Inferior parietal cortex (tissue), 1 donor: ENCODE results near the gene TMOD1.

Experiments used
- DNase-seq: peaks from one replicate; pipeline ENCODE4 v3.0.0-alpha.2; 2016; ENCODE audit errors: extremely low spot score

TMOD1 gene

DNA sequence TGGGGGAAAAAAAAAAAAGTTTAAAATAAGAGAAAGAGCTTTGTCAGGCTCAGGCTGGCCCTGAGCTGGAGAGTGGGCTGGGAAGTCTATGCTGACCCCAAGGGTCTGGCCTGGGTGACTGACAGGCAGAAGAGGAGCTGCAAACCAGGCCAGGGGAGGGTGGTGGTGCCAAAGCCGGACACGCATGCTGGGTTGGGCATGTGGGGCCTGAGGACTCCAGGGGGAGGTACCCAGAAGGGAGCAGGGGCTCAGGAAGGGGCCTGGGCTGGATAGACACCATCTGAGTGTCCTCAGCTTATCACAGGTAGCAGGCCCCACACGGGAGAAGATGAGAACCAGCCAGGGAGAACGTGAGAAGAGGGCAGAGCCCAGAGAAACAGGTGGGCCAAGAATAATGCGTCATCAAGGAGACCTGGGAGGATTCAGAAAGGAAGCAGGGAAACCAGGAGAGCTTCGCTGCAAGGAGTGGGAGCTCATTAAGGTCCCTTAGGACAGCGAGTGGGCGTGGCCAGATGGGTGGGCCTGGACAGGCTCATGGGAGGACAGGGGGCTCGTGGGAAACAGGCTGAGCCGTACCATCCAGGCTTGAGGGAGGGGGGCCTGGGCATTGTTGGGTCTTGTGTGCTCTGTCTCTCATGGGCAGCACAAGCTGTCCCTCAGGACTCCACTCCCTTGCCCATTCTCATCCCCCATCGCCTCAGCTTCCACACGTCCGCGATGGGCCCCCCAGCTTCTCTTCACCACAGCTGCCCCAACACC, 16.0 kb downstream of the TMOD1 start:
- DNase-seq, result no peak

DNA sequence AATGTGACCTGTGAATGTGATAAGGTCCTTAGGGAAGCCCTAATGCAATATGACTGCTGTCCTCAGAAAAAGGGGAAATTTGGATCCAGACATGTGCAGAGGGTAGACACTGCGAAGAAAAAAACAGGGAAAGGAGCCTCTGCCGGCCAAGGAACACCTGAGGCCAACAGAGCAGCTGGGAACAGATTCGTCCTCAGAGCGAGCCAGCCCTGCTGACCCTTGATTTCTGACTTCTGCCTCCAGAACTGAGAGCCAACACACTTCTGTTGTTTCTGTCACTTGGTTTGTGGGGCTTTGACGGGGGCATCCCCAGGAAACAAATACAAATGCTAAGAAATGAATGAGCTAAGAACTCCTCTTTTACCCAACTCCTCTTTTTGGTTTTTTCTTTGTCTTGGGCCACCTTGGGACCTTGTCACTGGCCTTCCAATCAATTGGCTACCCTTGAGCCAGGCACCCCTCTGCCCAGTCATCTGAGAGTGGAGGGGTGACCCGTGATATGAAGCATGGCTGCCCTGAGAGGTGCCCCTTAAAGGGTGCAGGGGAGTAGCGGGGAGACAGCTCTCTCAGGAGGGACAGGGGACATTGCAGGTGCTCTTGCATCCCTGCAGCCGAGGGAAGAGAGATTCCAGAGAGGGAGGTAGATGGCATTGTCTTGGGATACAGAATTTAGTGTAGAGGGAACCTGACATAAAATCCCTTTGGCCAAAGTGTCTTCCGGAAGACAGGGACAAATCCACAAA, 16.9 kb downstream of the TMOD1 start:
- no peak for DNase-seq

DNA sequence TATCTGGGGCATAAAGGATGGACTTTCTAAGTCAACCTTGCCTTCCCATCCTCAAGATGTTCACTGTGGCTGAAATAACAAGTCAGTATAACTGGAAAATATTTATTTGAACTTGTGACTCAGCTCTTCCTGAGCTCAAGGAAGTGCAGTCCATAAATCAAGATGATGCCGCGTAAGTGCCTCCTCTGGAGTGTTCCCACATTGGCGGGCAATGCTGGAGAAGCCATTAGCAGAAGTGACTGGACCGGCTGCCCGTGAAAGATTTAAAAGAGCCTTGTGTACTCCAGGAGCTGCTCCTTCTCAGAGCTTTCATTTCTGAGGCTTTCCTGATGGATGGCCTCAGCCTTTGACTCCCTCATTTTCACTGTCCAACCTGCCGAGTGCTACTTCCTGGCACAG, 17.4 kb downstream of the TMOD1 start:
- DNase-seq, result no peak

DNA sequence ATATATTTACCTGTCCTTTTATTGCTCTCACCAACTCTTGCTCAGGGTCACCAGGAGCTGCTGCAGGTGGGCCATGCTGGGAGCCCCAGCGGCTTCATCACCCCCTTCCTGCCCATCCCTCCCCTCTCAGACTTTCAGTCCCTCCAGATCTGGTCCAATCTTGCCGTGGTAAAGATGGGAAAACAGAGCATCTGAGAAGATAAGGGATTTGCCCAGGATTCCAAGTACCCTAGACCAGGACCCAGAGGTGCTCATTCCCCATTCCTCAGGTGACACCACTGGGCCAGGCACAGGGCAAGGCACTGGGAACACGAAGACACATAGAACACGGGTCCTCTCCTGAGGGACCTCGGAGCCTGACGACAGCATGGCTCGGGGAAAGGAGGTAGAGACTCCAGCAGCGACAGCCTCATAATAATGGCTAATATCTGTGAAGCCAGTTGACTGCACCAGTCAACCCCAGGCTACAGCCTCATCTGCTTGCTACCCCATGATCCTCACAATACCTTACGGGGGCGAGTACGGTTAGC, 18.0 kb downstream of the TMOD1 start:
- DNase-seq, result no peak

DNA sequence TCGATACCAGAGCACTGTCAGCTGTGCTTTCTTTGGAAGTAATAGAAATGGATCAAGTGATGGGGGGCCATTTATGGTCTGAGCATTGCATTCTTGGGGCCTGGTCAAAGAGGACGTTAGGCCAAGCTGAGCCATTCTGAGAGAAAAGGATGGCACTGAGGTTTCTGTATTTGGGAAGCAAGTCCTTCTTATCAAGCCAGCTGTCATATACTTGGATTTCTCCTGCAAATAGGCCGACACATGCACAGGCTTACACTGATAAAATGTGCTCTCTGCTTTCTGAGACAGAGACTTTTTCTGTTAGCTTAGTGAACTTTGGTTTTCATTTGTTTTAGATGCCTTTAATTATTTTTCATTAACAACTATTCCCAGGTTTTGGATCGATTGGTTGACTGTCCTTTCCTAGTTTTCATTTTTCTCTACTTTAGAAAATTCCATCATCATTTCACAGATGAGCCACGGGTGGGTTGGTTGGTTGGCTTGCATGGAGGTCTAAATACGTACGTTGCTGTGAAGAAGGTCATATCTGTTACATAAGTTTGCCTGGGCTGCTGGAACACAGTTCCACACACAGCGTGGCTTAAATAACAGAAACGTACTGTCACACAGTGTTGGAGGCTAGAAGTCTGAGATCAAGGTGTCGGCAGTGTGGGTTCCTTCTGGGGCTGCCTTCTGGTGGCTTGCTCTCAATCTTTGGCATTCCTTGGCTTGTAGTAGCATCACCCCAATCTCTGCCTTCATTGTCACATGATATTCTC, 20.3 kb downstream of the TMOD1 start:
- no peak for DNase-seq

DNA sequence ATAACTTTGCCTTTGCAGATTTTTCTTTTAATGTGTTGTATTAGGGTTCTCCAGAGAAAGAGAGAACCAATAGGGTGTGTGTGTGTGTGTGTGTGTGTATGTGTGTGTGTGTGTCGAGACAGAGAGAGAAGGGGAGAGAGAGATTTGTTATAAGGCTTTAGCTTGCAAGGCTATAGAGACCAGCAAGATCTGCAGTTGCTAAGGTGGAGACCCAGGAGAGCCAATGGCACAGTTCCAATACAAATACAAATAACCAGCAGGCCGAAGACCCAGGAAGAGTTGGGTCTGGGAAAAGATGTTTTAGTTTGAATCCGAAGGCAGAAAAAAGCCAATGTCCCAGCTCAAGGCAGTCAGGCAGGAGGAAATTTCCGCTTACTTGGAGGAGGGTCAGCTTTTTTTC, 23.0 kb downstream of the TMOD1 start:
- no peak for DNase-seq

DNA sequence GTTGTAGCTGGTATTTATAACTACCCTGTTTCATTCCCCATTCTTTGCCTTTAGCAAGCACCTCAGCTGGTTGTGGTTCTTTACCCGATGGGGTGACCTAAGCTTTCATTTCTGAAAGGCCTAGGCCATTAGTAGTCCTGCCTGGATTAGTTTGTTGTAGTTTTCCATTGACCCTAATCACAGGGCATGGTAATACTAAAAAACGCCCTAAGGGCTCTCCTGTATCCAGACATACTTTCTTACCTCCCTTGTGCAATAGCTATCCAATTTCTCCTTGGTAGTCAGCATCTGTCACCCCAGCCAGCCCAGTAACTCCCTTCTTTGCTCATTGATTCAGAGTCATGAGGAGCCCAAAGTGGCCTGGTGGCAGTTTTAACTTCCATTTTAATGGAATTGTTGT, 24.0 kb downstream of the TMOD1 start:
- no peak for DNase-seq

DNA sequence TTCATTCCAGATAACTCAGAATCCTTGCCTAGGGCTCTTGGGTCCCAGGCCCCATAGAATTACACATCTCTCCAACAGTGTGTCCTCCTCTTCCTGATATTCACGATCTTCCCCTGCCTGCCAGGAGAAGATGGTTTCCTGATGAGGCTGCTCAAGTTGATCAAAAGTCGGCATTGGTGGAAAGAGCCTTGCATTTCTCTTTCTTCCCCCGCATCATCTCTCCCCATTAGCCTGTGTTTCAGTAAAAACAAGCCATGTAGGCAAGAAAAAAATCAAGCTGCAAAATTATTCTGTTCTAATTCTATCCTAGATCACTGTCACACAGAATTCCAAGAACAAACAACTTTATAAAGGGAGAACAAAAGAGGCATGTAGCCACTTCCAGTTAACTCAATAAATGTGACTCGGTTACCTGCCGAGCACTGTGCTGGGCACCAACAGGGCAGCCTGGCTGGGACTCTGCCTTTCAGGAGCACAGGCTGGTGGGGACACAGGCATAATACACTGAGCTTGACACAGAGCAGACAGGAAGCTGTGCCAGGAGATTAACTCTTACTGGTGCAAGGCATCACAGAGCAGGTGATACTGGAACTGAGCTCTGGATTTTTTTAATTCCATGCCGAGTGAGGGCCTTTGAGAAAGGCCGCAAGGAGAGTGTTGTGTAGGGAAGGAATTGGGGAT, 25.6 kb downstream of the TMOD1 start:
- DNase-seq, result no peak

DNA sequence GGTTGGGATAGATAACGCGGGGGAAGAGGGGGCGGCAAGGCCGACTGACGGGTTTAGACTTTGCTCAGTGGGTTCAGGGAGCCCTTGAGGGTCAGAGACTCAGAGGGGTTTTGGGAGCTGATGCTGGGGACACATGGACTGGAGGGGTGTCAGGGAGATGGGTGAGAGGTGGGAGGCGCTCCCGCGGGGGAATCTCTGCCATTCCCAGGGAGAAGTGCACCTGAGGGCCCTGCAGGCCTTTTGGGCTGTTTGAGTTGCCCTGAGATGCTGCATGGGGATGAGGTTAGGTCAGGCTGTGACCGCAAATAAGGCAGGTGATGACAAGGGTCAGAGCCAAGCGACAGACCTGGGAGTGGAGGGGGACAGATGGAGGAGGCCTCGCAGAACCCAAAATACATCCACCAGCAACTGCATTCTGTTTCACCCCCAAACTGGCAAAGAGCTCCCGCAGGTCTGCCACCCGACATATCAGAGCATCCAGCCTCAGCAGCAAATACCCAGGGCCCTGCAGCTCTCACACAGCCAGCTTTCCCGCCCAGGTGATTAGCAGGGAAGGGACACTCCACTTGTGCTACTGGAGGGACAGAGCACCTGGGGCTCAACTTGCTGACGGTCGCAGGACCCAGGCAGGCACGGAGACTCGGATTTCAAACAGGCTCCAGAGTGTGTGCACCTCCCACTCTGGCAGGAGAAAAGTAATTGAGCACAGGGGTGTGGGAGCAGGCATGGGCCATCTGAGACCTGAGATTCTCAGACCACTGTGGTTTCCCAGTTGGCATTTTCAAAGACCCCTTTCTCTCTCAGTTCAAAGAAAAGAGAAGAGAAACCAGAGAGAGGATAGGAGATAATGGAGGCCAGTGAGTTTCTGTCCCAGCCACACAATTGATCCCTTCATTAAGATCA, 26.4 kb downstream of the TMOD1 start:
- DNase-seq, result no peak

DNA sequence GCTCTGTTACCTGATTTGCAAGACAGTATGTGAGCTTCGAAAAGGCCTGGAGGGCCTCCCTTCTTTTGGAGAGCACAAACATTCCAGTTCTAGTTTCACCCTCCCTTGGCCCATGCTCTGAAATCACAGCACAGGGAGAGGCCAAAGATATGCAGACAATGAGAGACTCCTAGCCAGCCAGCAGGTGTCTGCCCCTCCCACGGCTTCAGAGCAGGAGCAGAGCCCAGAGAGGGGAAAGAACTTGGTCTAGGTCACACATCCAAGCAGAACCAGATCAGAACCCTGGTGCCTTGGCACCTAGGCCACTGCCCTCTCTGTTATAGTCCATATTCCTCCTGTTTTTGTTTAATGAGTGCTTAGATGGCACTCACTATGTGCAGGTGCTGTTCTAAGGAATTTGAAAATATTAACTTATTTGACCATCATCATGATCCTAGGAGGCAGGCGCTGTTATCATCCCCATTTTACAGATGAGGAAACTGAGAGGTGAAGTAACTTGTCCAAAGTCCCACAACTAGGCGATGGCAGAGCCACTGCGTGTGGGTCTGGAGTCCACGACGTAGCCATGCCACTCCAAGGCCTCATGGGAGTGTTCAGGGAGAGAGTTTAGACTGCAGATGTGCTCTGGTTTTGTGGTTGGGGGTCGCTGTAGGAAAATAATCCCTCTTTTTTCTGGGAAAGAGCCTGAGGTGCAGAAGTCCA, 27.2 kb downstream of the TMOD1 start:
- no peak for DNase-seq

DNA sequence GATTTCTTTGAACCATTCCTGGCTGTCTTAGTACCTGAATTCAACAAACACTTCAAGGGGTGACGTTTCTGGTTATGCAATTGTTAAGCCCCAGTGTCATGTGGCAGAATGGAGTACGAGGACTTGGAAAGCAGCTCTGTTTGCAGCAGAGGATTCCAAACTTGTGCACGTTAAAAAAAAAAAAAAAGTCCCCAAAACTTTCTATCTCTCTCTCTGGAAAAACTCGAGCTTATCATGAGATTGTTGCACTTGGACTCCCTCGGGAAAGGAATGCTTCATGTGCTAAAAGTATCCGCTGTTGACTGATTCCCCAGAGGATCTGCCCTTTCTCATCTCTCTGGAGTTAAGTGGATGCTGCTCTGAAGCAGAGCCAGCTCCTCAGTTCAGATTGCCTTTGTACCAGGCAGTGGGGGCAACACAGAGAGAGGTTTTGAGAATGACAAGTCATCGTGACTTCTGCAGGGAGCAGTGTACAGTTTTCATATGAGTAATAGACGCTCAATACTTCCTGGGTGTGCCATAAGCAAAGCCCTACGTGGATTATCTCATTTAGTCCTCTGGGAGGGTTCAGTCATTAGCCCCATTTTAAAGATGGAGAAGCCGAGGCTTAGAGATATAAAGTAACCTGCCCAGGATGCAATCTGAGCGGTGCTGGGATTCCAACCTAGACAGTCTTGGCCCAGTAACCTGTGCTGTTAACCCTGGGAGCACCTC, 28.1 kb downstream of the TMOD1 start:
- DNase-seq, result no peak

DNA sequence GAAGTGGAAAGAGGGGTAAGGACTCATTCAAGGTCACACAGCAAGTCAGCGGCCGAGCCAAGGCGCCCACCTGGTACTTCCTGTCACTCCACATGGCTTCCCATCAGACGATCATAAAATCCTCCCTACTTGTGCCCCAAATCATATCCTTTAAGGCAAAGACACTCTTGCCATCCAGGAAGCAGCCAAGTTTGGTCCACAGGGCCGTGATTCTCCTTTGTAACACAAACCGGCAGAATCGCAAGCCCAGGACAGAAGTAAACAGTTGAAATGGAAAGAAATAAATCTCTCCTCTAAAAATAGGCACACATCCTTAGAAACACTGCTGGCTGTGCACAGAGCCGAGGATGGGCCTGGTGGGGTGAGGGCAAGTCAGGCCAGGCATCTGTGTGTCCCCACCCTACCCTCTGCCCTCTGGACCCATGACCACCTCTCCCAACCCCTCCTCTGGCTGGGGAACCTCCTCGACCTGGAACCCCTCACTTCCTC, 30.5 kb downstream of the TMOD1 start:
- DNase-seq, result no peak

DNA sequence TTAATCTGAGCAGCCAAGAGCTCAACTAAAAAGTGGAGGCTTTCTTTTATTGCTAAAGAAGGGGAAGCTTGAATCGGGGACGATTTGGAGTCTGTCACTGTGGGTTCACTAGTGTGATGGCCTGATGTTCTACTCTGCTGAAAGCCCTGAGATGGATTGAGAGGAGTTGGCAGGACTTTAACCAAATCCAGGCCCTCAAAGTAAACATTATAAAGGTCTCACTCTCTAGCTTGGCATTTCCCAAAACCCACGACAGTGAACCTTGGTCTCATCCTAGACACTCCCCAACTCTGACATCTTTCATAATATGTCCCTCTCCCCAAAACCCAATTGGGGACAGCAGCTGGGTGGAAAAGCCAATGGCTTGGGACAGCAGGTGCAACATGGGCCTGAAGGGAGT, 32.7 kb downstream of the TMOD1 start:
- no peak for DNase-seq

DNA sequence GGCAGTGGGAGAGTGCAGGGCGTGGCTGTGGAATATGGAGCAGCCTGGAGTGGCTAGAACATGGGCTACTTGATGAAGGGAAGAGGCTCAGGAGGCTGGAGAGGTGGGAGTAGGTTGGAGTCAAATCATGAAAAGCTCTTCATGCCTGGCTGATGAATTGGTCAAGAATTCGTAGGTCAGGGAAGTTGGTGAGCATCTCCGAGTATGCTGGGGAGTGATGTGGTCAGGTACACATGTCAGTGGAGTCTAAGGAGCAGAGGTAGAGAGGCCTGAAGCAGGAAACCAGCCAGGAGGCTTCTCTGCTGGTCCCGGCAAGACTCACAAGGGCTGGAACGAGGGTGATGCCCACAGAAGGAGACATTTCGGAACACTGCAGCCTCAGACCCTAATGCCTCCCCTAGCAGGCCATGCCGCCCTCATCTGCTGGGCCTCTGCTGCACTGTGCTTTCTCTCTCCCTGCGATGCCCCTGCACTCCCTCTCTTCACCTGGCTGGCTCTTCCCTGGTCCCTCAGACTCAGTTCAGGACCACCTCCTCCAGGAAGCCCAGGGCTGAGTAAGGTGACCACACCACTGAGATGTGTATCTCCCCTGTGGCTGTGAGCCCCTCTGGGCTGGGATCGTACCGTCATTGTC, 33.6 kb downstream of the TMOD1 start:
- DNase-seq, result no peak

DNA sequence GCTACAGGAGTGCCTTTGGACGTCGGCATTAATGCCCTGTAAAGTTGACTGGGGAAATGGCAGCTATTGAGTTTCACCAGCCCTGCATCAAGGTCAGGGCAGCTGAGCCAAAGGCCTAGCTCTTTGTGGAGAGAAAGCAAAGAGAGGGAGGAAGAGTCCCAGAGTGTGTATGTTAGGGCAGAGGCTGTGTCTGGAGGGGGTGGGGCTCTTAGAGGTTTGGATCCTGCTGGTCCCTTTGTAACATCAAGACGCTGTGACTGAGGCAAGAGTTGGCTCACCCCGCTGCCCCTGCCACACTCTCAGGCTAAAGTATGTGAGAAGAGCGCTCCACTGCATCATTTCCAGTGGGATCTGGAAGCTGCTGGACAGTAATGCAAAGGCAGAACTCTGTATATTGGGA, 34.3 kb downstream of the TMOD1 start:
- no peak for DNase-seq

DNA sequence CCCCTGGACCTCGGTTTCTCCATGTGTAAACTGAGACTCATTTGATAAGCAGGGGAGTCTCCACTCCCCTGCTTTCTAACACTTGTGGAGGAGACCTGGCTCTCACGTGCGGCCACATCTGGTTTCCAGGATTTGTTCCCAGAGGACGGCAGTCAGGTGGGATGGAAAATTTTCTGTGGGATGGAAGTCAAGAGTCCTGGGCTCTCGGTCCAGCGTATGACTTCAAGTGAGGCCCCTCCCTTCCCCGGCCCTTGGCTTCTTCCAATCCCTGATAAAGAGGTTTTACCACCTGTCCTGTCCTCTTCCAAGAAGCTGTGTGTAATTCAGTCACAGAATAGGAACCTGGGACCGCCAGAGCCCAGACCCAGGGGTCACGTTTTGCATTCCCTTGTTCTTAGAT, 35.0 kb downstream of the TMOD1 start:
- DNase-seq, result no peak

DNA sequence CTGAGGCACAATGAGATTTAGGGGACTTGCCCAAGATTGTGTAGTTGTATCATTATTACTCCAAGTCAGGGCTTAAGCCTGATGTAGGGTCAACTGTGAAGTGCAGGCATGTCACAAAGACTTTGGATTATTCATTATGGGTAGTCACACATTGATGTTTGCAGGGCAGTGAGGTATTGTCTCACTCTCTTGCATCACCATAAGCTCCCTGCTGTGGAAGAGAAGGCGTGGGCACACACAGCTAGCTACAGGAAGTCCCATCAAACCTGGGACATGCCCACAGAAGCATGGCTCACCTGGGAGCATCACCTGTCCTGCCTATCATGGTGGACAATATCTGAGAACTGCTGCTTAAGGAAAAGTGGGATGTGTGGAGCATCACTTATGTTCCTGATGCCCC, 42.1 kb downstream of the TMOD1 start:
- DNase-seq, result no peak

DNA sequence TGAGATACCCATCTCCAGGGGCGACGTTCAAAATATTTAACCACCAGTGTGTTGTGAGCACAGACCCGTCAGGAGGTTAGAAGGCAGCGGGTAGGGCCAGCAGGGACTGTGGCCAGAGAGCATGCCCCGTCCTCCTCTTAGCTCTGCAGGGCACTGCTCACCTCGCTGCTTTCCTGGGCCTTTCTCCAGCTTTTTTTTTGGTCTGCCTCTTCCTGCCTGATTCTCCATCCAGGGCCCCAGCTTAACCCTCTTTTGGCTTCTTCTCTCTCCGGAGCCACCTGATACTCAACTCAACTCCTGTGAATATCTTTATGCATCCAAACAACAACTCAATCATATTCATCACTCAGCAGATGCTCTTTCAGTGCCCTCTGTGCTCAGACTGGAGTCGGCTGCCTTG, 44.0 kb downstream of the TMOD1 start:
- DNase-seq, result no peak
